Dermis microvascular lymphatic vessel endothelial cell (primary cell): ENCODE measurements around the gene LAMTOR4. TPM values are rescaled to one million over a fixed set of nuclear protein-coding genes. Genes with fewer than 3 reads are reported as not detected.
A peak's percentile ranks its signal among the peaks of the same experiment; 100 is the strongest.

ENCODE experiments used
- DNase-seq, 2 donors: peaks; one replicate each; pipeline versions ENCODE4 v3.0.0 to v3.0.0-alpha.2; 2010; ENCODE audit warnings: low read depth in 2 of 2
- total RNA-seq: library from RNA; depleted of rRNA; stranded (reverse); fragments of >200 nt; gene quantifications from 2 replicates; pipeline ENCODE4 v1.2.1, GENCODE V29; 2014

The LAMTOR4 gene
- 84.2 and 112 TPM in 2 replicates for total RNA-seq

DNA sequence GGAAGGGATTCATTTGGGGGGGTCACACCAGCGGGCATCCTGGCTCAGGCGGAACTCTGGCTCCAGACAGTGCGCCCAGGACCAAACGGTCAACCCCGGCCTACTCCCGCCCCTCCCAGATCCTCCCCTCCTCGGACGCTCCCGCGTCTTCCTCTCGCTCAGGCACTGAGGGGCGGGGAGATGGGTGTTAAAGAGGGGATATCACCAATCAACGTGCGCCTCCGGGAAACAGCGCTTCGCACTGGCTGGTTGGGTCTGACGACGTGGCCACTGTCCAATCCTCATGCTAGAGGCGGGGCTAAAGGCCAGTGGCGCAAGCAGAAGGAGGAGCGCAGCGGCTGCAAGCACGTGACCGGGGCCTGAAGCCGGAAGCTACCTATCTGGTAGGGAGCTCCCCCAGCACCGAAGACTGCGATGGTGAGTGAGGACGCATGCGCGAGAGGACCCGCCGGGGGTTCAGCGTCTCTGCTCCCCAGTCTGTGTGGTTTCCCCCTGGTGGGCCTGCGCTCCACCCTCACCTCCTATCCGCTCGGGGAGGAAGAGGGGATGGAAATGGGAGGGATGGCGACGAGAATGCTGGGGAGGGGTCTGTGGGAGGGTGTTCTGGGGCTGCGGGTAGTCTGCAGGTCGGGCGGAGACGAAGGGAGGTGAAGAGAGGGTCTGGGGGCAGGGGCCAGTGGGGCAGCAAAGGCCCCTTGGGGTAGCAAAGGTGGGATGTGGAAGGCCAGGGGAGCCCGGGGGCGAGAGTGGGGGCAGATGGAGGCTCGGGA, at the start of gene LAMTOR4:
TSS of gene LAMTOR4 (plus strand) at position 360 of the 770 bp plus-strand sequence. CDS start at position 415, 55 bp downstream.
- peak; percentile 95 to 99 for DNase-seq

DNA sequence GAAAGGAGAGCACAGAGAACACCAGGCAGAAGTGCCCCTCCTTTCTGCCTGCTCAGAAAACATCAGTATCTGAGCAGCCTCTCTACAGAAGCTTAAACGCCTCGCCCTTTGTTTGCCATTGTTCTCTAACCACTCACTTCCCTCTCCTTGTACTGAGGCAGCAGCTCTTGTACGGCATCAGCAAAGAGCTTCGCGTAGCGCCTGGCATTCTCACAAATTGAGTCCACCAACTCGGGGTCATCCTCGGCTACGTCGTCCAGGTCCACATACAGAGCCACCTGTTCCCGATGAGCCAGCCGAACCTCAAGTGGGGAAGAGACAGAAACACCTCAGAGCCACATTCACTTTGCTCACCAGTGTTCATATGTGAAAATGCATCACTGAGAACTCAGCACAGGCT, 49.3 kb upstream of the LAMTOR4 start:
- no peak for DNase-seq

- DNase-seq = peak; percentile 95 to 98
Observed at GRCh38 chr7:100100420-100101015, 48.2 kb upstream of the LAMTOR4 start.

GRCh38 chr7:100101016-100101862, 47.5 kb upstream of the LAMTOR4 start, which contains the start of the genes AP4M1 and MCM7:
Gene AP4M1, plus strand, starts transcription at chr7:100101643. Its CDS starts 72 bp downstream, at chr7:100101715.
Gene MCM7, minus strand, starts transcription at chr7:100101397. Its CDS starts 103 bp downstream, at chr7:100101294.
- peak; percentile 94 to 99 for DNase-seq

- peak in 1 of 2 donors; percentile 57 for DNase-seq
Observed at GRCh38 chr7:100102950-100103840, 45.5 kb upstream of the LAMTOR4 start.

- no peak for DNase-seq
Observed at GRCh38 chr7:100105534-100105933, 43.2 kb upstream of the LAMTOR4 start.

- DNase-seq = no peak
Observed at GRCh38 chr7:100106633-100107032, 42.1 kb upstream of the LAMTOR4 start.

DNA sequence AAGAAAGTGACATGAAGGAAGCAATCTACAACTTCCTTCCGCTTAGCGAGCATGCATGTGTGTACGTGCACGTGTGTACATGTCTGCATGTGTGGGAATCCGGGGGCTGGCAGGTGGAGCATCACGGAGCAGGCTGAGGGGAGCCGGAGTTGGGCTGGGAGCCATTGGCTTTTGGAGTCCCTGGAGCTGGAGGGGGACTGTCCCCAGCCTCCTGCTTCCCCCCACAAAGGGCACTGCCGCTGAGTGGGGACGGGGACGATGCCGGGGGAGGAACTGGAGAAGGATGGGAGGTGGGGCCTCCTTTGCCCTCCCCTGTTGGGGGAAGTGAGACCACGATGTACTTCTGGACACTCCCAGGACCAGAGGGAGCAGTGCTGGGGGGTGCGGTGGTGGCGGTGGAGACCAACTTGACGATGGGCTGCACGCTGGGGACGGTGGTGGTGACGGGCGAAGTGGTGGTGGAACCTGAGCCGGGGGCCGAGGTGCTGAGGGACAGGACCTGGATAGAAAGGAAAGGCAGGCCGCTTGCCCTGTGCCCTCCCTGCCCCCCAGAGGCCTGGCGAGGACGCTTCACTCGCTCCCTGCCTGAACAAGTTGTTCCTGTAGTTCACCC, 41.5 kb upstream of the LAMTOR4 start:
- no peak for DNase-seq

GRCh38 chr7:100107890-100108289, 40.8 kb upstream of the LAMTOR4 start:
- DNase-seq = no peak

- DNase-seq = no peak
Observed at GRCh38 chr7:100109521-100110163, 39.1 kb upstream of the LAMTOR4 start.

GRCh38 chr7:100111156-100111555, 37.6 kb upstream of the LAMTOR4 start:
- no peak for DNase-seq

DNA sequence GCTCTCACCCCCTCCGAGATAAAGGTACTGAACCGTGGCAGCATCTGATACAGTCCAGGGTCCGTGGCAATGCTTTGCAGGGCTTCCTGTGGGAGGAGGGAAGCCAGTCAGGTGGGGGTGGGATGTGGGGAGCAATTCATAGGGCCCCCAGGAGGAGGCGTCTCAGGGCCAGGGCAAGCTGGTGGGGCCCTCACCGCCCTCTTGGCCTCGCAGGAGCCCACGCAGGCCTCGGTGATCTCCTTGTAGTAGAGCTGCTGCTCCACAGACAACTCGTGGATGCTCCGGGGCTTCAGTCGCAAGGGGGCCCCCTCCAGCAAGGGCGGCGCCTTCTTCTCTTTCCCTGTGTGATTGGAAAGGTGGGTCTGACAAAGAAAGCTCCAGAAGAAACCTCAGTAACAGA, 36.8 kb upstream of the LAMTOR4 start:
- no peak for DNase-seq

DNA sequence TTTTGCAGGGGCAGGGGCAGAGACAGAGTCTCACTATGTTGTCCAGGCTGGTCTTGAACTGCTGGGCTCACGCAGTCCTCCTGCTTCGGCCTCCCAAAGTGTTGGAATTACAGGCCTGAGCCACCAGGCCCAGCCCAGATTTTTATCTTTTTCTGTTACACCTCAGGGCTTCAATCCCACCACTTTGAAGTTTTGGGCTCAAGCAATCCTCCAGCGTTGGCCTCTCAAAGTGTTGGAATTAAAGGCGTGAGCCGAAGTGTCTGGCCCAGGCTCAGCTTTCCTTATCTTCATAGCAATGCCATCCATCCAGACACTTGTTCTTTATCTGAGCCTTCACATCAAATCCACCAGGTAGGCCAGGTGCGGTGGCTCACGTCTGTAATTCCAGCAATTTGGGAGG, 33.7 kb upstream of the LAMTOR4 start:
- no peak for DNase-seq

- no peak for DNase-seq
Observed at GRCh38 chr7:100118388-100119071, 30.2 kb upstream of the LAMTOR4 start.

- peak; percentile 90 to 96 for DNase-seq
Observed at GRCh38 chr7:100119072-100119969, 29.4 kb upstream of the LAMTOR4 start, which contains the start of the genes CNPY4 and TAF6. Gene CNPY4, plus strand, starts transcription at chr7:100119634. Its CDS starts 111 bp downstream, at chr7:100119745. Gene TAF6, minus strand, starts transcription at chr7:100119358. Its CDS starts 5,149 bp downstream, at chr7:100114209.

GRCh38 chr7:100119970-100120732, 28.6 kb upstream of the LAMTOR4 start:
- no peak for DNase-seq

DNA sequence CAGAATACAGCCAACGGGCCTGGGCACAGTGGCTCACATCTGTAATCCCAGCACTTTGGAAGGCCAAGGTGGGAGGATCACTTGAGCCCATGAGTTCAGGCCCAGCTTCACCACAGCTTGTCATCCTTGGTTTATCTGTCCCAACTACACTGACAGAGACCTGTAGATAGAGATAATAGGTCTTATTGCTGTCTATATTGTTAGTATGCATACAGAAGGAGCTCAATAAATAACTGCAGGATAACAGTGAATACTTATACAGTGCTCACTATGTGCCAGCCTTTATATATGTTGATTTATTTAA, 28.0 kb upstream of the LAMTOR4 start:
- no peak for DNase-seq
